GM13976 (cell line): Measurements from ENCODE around the gene KIF6.

Experiments used
- DNase-seq: peaks from one replicate; pipeline ENCODE4 v3.0.0; 2012; ENCODE audit warnings: low spot score
- CTCF ChIP-seq: IDR thresholded peaks from 2 replicates; pipeline ENCODE4 v1.5.1; 2012; ENCODE audit warnings: borderline replicate concordance, mild to moderate bottlenecking; ENCODE audit not compliant: insufficient read depth; ENCODE audit errors: extremely low read depth, missing control alignments, control extremely low read depth
- in situ Hi-C: fragments of 300-500 bp; cut with MboI; formaldehyde crosslinking; loops from one replicate; pipeline ENCODE4 v1.12.0; 2022; ENCODE audit warnings: low sequenced_read_pairs, mixed read lengths, inconsistent platforms; ENCODE audit not compliant: unreplicated experiment

Gene KIF6

DNA sequence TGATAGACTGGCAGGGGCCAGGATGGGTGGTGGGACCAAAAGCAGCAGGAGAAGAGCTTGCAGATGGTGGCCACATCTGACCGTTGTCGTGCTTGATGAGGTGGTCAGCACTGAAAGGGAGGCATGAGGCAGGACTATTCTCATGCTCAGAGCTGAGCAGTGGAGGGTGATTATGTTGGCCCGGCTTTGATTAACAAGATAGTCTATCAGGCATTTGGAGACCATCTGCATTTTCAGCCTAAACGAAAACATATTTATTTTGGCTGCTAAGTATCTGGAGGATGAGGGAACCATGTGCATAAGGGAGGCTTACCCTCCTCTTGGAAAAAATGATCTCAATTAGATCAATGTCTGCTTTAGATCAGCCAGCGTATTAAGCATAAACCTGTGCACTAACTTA, 261.1 kb downstream of the KIF6 start:
- DNase-seq, result no peak
- TF ChIP-seq CTCF, result no peak

DNA sequence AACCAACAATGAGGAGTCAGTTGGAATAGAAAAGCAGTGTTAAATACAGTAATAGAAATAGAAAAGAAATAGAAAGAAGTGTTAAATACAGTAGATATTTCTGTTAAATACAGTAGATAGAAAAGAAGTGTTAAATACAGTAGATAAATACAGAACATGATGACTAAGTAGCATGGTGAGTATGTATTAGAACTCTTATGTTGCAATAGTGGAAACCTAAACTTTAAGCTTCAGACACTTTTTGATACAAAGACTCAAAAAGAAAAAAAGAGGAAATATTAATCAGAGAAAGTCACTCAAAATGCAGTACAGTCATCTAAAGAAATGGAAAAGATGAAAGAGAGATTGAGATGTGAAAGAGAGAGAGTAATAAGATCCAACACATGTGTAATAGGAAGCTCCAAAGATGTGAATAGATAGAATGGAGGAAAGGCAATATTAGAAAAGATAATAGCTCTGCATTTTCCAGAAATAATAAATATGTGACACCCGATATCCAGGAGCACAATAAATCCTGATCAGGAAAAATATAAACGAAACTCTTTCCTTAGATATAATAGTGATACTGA, 271.2 kb downstream of the KIF6 start:
- no peak for DNase-seq
- TF ChIP-seq CTCF, result no peak

More for the DNA sequence above, 261.1 kb downstream of the KIF6 start:
- in situ Hi-C loops, result no loop called here

GRCh38 chr6:39453241-39453640, 272.0 kb downstream of the KIF6 start:
- TF ChIP-seq CTCF, result no peak
- in situ Hi-C loops, result no loop called here
- DNase-seq, result no peak

More for the DNA sequence above, 271.2 kb downstream of the KIF6 start:
- in situ Hi-C loops, result no loop called here

DNA sequence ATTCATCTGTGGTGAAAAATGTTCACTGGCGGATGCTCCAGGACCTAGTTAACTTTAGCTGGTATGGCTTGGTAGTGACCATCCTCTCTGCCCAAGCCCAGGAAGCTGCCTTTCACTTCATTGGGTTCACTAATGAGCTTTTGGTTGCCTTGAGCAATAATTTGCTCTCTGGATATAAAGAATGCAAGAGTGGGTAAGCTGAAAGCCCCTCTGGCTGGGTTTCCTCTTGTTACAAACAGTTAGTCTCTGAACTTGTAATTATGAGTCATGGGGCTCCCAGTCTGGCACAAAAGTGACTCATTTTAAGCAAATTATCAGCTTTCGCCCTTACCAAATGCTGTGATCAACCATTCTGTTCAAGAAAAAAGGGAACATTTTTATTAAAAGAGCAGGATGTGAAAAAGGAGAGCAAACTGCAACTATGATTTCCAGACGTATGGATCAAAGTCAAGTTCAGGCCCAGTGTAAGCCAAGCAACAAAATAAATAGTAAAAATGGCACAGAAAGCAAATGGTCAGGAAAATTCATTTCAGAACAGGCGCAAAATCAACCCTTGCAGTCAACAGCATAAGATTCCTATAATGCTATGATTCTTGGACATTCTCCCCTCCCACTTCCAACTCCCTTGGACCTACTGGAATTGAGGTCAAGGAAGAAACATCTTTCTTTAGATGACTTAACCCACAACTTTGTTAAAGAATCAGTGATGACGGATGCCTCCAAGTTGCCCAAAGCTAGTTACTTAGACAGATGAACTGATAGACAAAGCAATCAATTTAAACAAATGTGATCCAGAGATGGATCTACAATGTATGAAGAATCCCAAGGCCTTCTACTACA, 272.7 kb downstream of the KIF6 start:
- no peak for DNase-seq
- TF ChIP-seq CTCF, result no peak
- in situ Hi-C loops, result no loop called here

DNA sequence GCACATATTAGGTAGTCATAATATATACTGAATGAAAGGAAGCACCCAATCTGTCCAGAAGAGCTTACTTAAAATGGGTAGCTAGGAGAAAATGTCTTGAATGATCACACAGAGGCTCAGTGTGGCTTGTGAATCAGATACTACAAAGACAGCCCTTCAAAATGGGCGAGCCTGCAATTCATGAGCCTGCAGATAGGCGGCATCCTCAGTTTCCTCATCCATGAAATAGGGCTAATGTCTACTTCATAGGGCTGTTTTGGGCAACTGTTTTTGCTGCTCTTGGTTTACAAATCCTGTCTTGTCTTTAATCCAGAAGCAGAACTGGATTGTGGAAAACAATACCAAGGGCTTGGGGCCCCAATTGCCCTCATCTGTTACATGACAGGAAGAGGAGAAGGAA, 273.4 kb downstream of the KIF6 start:
- DNase-seq, result peak; percentile 31
- in situ Hi-C loops, result no loop called here
- peak; percentile 31 for TF ChIP-seq CTCF

DNA sequence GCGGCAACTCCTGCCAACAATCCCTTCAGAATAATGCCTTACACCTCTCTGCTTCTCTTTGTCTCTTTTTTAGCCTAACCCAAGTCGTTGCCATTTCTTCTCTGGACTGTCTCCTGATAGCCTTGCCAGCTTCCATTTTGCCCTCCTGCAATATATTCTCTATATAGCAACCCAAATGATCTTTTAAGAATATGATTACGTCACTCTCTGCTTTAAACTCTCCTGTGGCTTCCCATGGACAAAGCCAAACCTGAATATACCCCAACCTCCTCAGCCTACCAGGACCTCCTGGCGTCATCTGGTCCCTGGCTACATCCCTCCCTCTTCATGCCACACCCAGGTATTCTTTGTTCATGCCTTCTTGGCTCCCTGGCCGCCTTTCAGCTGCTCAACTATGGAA, 276.2 kb downstream of the KIF6 start:
- in situ Hi-C loops, result no loop called here
- TF ChIP-seq CTCF, result no peak
- no peak for DNase-seq
